ENCODE results near the gene CNMD. TPM values are rescaled to one million over a fixed set of nuclear protein-coding genes. Genes with fewer than 3 reads are reported as not detected.

Gene CNMD
- total RNA-seq (2022; extraction: Qiagen RNA extraction; ENCODE audit: low read depth), result not detected in 5 replicates

GRCh38 chr13:52739468-52740071 lies at the start of gene CNMD:
Gene CNMD, minus strand, starts transcription at chr13:52739820. Its CDS starts 119 bp downstream, at chr13:52739701.

Other genes with a start within 250 kb of the CNMD start
- gene HNRNPA1L2, start 97.4 kb downstream of the CNMD start, total RNA-seq (2022; extraction: Qiagen RNA extraction; ENCODE audit: low read depth), result 4.8 to 8.0 TPM (median 5.6 TPM) in 5 replicates
- 36.9 to 49.6 TPM (median 45.2 TPM) in 5 replicates for gene SUGT1, start 87.0 kb downstream of the CNMD start, total RNA-seq (2022; extraction: Qiagen RNA extraction; ENCODE audit: low read depth)
- gene PCDH8, start 108.8 kb upstream of the CNMD start, total RNA-seq (2022; extraction: Qiagen RNA extraction; ENCODE audit: low read depth), result not detected in 5 replicates

All from A549 treated with ZK216348 at 1 μM for 4 hours (cell line).